Stimulated activated CD4-positive, alpha-beta T cell treated with anti-CD3 and anti-CD28 coated beads, Interleukin-2, amount 100 ng/mL, for 24 hours (primary cell): ENCODE data around the gene OR1J1.

Source experiments
- DNase-seq, 2 donors: peaks; one replicate each; pipeline ENCODE4 v3.0.0-alpha.2; 2020

Gene OR1J1

GRCh38 chr9:122477826-122478225 lies at the start of gene OR1J1:
OR1J1 (minus strand) TSS chr9:122477926; CDS start chr9:122477926, 0 bp downstream.
- no peak for DNase-seq

GRCh38 chr9:122527193-122527592 lies 49.5 kb upstream of the OR1J1 start, which contains the start of gene OR1N1:
OR1N1 (minus strand) TSS chr9:122527293; CDS start chr9:122527293, 0 bp downstream.
- no peak for DNase-seq

GRCh38 chr9:122526602-122527001 lies 48.9 kb upstream of the OR1J1 start:
- peak in 1 of 2 donors; percentile 20 for DNase-seq

- no peak for DNase-seq
These were observed 41.6 kb upstream of the OR1J1 start for GRCh38 chr9:122519376-122519775.

- DNase-seq = no peak
These were observed 41.1 kb upstream of the OR1J1 start, which contains the start of gene OR1J4 for GRCh38 chr9:122518841-122519240. OR1J4 (plus strand) TSS chr9:122519141; CDS start chr9:122519141, 0 bp downstream.

GRCh38 chr9:122518226-122518625 lies 40.5 kb upstream of the OR1J1 start:
- DNase-seq = no peak

GRCh38 chr9:122510502-122510901 lies 32.8 kb upstream of the OR1J1 start, which contains the start of gene OR1J2:
OR1J2 (plus strand) TSS chr9:122510802; CDS start chr9:122510802, 0 bp downstream.
- no peak for DNase-seq

- no peak for DNase-seq
These were observed 29.2 kb upstream of the OR1J1 start for GRCh38 chr9:122506964-122507363.

GRCh38 chr9:122498883-122499288 lies 21.2 kb upstream of the OR1J1 start:
- no peak for DNase-seq

- no peak for DNase-seq
These were observed 1.3 kb upstream of the OR1J1 start for GRCh38 chr9:122479062-122479461.

- no peak for DNase-seq
These were observed 380 bp downstream of the OR1J1 start for GRCh38 chr9:122477346-122477745.

GRCh38 chr9:122475717-122476116 lies 2.0 kb downstream of the OR1J1 start:
- DNase-seq = no peak

- DNase-seq = no peak
These were observed 3.2 kb downstream of the OR1J1 start for GRCh38 chr9:122474561-122474960.

- no peak for DNase-seq
These were observed 9.0 kb downstream of the OR1J1 start for GRCh38 chr9:122468735-122469134.

GRCh38 chr9:122466456-122466855 lies 11.3 kb downstream of the OR1J1 start:
- no peak for DNase-seq

GRCh38 chr9:122464633-122465567 lies 12.8 kb downstream of the OR1J1 start:
- peak; percentile 63 to 65 for DNase-seq

- DNase-seq = peak in 1 of 2 donors; percentile 20
These were observed 13.7 kb downstream of the OR1J1 start for GRCh38 chr9:122463828-122464632.

GRCh38 chr9:122457787-122458186 lies 19.9 kb downstream of the OR1J1 start:
- no peak for DNase-seq

GRCh38 chr9:122456123-122456522 lies 21.6 kb downstream of the OR1J1 start:
- DNase-seq = no peak

GRCh38 chr9:122453677-122454135 lies 24.0 kb downstream of the OR1J1 start:
- DNase-seq = no peak

GRCh38 chr9:122446819-122447484 lies 30.8 kb downstream of the OR1J1 start:
- no peak for DNase-seq

GRCh38 chr9:122445155-122445749 lies 32.5 kb downstream of the OR1J1 start:
- DNase-seq = no peak
